ENCODE data around the gene DISC1.
"Not testable (repeated sequence)": the region's sequence is repeated elsewhere in the genome, so short reads cannot be mapped to it uniquely, and the experiment has no call there.

The DISC1 gene

GRCh38 chr1:231903586-231904081 is 277.0 kb downstream of the DISC1 start:
- FAIRE-seq = no peak

DNA sequence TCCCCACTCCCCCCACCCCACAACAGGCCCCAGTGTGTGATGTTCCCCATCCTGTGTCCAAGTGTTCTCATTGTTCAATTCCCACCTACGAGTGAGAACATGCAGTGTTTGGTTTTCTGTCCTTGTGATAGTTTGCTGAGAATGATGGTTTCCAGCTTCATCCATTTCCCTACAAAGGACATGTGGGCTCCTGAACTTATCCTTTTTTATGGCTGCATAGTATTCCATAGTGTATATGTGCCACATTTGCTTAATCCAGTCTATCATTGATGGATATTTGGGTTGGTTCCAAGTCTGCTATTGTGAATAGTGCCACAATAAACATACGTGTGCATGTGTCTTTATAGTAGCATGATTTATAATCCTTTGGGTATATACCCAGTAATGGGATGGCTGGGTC is 280.7 kb downstream of the DISC1 start:
- FAIRE-seq = not testable (repeated sequence)

GRCh38 chr1:231913493-231913892 is 286.9 kb downstream of the DISC1 start:
- FAIRE-seq = no peak

- FAIRE-seq = no peak
Observed at GRCh38 chr1:231918239-231919015, 291.8 kb downstream of the DISC1 start.

DNA sequence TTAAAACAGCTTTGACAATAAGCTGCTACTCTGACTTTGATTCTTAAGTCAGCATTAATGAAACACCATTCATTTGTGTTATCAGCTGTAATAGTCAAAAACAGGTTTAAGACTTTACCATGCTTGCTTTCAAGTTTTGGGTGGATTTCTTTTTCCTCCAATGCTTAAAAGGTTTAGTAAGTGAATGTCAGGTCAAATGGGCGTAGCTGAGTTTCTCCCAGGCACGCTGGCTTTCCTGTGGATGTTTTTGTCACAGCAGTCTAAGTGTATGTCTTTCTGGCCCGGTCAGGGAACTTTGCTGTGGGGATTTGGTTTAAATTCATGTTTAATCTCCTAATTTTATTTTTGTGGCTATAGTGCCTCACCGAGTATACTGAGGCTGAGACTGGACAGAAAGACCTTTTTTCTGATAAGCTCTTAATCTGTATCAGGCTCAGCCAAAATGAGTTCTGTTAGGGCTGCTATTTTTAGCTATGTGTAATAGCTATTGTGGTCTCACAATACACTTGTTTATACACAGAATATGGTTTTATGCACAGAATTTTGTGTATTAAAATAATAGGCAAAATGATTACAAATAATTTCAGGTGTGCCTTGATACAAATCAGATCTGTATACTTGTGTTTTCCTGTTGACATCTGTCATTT is 292.8 kb downstream of the DISC1 start:
- FAIRE-seq = no peak

GRCh38 chr1:231919886-231920285 is 293.3 kb downstream of the DISC1 start:
- no peak for FAIRE-seq

DNA sequence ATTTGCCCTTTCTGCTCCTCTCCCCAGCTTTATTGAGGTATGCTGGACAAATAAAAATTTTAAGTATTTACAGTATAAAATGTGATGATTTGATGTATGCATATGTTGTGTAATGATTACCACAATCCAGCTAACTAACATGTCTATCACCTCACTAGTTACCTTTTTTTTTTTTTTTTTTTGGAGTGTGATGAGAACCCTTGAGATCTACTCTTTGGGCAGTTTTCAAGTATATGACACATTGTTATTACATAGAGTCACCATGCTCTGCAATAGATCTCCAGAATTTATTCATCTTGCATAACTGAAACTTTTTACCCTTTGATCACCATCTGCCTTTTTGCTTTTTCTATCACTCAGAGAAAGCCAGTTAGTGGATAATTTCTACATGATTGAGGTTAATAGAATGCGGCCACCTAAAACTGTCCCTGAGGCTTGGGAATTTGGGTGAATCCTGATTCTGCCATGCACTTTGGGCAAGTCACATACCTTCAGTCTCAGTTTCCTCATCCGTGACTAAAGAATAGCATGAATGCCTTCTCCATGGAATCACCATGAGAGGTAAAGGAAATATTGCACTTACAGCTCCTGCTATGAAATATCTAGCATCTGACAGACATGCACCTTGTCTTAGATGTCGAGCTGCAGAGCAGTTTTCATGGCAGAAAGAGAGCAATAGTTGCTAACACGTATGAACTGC is 295.2 kb downstream of the DISC1 start:
- no peak for FAIRE-seq

DNA sequence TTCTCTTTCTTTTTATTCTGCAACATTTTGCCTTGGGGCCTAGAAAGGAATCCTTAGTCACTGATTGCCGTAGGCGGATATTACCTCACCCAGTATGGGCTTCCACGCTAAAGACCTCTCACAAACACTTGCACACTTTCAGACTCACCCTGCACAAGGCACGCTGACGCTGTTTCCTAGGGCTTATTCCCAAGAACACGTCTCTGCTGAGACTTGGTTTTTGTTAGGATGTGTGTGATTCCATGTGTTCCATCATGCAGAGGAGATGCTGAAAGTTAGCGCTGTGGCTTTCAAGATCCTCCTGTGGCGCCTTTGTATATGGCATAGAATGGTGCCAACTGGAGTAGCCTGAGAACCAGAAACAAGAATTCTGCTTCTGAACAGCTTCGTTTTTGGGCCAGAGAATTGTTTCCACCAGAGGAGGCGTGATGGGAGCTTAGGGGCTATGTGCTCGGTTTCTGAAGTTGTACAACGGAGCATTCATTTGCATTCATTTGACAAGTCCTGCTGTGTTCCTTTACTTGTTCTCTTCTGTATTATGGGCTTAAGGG is 297.0 kb downstream of the DISC1 start:
- FAIRE-seq = no peak

DNA sequence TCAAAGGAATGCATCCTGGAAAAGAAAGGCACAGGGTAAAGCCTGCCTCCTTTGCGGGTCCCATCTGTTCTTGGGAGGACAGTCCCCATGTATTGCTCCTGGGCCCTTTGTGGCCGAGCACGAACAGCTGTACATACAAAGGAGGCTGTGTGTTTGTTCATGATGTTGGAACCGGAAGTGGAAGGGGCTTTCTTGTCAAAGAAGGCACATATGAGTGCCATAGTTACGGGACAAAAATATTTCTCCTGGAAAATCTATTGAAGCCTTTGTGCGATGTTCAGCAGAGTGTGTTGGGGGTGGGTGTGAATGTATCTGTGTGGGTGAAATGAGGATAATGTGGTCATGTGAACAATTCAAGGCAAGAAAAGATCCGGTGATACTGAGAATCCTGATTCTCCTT is 297.6 kb downstream of the DISC1 start:
- FAIRE-seq = no peak

DNA sequence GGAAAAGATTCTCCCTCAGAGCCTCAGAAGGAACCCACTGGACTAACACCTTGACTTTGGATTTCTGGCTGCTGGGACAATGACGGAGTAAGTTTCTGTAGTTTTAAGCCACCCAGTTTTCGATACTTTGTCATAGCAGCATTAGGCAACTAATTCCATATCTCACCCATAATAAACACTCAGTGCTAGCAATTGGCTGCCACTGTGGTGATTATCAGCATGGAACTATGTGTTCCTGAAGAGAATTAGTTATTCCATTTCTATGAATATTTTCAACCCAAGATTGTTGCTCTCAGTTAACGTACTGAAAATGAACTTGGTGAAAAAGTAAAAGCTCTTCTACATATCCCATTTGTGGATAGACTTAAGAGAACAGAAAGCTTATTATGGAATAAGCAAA is 299.3 kb downstream of the DISC1 start:
- no peak for FAIRE-seq

DNA sequence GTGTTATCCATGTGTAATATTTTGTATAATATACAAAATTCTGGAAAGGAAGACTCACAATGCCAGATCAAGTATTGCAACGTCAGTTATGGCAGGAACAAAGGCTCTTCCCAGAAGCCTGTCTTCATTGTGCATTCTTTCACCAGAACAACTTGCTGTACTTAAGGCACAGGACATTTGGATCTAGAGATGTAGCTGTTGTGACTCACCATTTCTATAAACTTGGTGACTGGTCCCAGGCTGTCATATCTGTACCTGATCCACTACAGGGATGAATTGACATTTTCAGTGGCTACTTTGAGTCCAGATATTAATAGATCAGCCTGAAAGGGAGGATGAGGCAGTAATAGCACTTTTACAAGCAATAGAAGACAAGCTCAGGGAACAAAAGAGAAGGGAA is 299.8 kb downstream of the DISC1 start:
- no peak for FAIRE-seq

- no peak for FAIRE-seq
Observed at GRCh38 chr1:231926933-231927332, 300.3 kb downstream of the DISC1 start.

- FAIRE-seq = no peak
Observed at GRCh38 chr1:231927431-231927830, 300.8 kb downstream of the DISC1 start.

- FAIRE-seq = no peak
Observed at GRCh38 chr1:231929311-231929710, 302.7 kb downstream of the DISC1 start.

GRCh38 chr1:231930257-231930947 is 303.8 kb downstream of the DISC1 start:
- no peak for FAIRE-seq

- no peak for FAIRE-seq
Observed at GRCh38 chr1:231931146-231931545, 304.6 kb downstream of the DISC1 start.

DNA sequence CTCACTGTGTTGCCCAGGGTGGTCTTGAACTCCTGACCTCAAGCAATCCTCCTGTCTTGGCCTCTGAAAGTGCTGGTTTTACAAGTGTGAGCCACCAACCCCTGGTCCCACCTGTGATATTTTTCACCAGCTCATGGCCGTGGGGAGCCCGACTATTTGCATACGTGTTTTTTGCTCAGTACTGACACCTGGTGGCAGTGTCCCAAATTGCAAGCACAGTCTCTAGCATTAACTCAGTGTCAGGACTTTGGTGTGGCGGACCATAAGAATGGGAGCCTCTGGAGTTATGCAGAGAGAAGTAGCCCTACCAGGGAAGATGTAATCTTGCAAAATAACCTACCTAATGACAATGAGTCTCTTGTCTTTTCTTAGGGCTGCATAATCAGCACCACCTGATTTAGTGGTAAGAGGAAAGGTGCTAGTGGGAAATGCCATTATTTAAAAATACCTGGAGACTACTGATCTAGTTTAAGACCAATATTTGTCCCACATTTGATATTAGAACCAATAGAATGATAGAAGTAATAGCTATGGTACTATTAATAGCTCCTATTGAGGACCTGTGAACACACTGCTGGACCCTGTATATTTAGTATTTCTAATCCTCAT is 305.4 kb downstream of the DISC1 start:
- FAIRE-seq = no peak

- FAIRE-seq = no peak
Observed at GRCh38 chr1:231933711-231934626, 307.4 kb downstream of the DISC1 start.

- FAIRE-seq = no peak
Observed at GRCh38 chr1:231934797-231935196, 308.2 kb downstream of the DISC1 start.

- FAIRE-seq = no peak
Observed at GRCh38 chr1:231935856-231936255, 309.3 kb downstream of the DISC1 start.

Measured in colon (tissue), 2 donors.